GM12891 (cell line): ENCODE measurements around the gene CLRN2.

ENCODE experiments used
- POLR2A ChIP-seq: IDR thresholded peaks from 2 replicates; pipeline ENCODE4 v1.6.1; 2011; ENCODE audit warnings: low read depth, low read length, control low read depth
- POLR2AphosphoS5 ChIP-seq: IDR thresholded peaks from 2 replicates; pipeline ENCODE4 v1.6.1; 2011; ENCODE audit warnings: low read depth, low read length, control low read depth
- SPI1 ChIP-seq: IDR thresholded peaks from 2 replicates; pipeline ENCODE4 v1.6.1; 2011; ENCODE audit warnings: low read depth, low read length, control low read depth
- TAF1 ChIP-seq: IDR thresholded peaks from 2 replicates; pipeline ENCODE4 v1.6.1; 2011; ENCODE audit warnings: low read depth, low read length, control low read depth

- TF ChIP-seq TAF1 (no peak), POLR2A (no peak), POLR2AphosphoS5 (no peak), SPI1 (no peak)
These were observed 45.2 kb downstream of the CLRN2 start for GRCh38 chr4:17560065-17560673.
